ENCODE data around the gene NHLRC4.
"Not testable (repeated sequence)": the region's sequence is repeated elsewhere in the genome, so short reads cannot be mapped to it uniquely, and the experiment has no call there.

Gene NHLRC4

DNA sequence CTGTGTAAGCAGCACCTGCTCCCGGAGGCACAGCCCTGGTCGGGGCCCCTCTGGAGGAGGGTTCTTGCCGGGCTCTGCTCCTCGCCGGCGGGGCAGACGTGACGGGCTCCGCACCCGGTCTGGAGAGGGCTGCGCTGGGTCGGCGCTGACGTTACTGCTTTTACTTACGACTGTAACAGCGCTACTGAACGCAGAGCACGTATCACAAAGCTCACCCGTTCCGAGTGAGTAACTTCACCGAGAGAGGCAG lies 21.8 kb downstream of the NHLRC4 start:
- H3K4me3 Mint-ChIP-seq: peak overlapping the region; percentile 94
- H3K9me3 Mint-ChIP-seq: no peaks in the 10 kb centered on the region
- no peaks in the 10 kb centered on the region for H3K27me3 Mint-ChIP-seq (ENCODE audit: low read depth)
- H3K27ac Mint-ChIP-seq: peak overlapping the region; percentile 98
- peaks cover 20% of the 10 kb centered on the region for H3K4me1 Mint-ChIP-seq (ENCODE audit: low read depth)
- H3K36me3 Mint-ChIP-seq (ENCODE audit: low read depth): no peaks in the 10 kb centered on the region

- Mint-ChIP-seq H3K4me1 (ENCODE audit: low read depth) (peaks cover 21% of the 10 kb centered on the region), H3K4me3 (peak overlapping the region; percentile 98), H3K9me3 (no peaks in the 10 kb centered on the region), H3K27me3 (ENCODE audit: low read depth) (no peaks in the 10 kb centered on the region), H3K36me3 (ENCODE audit: low read depth) (no peaks in the 10 kb centered on the region), H3K27ac (peak overlapping the region; percentile 100)
Measured at GRCh38 chr16:588889-589657, 22.3 kb downstream of the NHLRC4 start.

DNA sequence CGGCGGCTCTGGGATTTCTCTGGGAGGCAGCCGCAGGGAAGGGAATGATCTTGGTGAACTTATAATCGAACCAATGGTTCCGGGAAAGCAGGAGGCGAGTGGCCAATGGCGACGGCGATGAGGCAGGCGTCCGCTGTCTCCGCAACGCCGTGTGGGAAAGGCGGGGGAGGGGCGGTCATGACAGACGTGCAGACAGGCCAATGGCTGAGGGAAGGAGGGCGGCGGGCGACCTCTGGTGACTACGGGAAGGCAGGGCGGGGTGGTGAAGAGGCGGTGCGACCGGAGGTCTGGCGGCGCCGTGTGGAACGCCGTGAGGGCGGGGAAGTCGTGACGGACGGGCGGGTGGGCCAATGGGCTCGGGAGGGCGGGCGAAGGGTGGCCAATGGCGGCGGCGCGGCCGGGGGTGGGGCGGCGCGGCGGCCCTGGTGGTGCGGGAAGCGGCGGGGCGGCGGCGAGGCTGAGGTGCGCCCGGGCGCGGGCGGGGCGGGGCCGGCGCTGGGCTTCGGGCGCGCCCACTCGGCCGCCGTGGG lies 22.9 kb downstream of the NHLRC4 start, which contains the start of gene RAB40C:
TSS of gene RAB40C (plus strand) at position 409 of the 530 bp plus-strand sequence. CDS start 226 bp downstream, outside the sequence.
- Mint-ChIP-seq H3K27me3 (ENCODE audit: low read depth) (no peaks in the 10 kb centered on the region), H3K4me1 (ENCODE audit: low read depth) (peaks cover 24% of the 10 kb centered on the region), H3K27ac (peak within 1 kb of the TSS; percentile 100), H3K36me3 (ENCODE audit: low read depth) (peaks cover 3% of the 10 kb centered on the region), H3K9me3 (no peaks in the 10 kb centered on the region), H3K4me3 (peak within 1 kb of the TSS; percentile 98)

DNA sequence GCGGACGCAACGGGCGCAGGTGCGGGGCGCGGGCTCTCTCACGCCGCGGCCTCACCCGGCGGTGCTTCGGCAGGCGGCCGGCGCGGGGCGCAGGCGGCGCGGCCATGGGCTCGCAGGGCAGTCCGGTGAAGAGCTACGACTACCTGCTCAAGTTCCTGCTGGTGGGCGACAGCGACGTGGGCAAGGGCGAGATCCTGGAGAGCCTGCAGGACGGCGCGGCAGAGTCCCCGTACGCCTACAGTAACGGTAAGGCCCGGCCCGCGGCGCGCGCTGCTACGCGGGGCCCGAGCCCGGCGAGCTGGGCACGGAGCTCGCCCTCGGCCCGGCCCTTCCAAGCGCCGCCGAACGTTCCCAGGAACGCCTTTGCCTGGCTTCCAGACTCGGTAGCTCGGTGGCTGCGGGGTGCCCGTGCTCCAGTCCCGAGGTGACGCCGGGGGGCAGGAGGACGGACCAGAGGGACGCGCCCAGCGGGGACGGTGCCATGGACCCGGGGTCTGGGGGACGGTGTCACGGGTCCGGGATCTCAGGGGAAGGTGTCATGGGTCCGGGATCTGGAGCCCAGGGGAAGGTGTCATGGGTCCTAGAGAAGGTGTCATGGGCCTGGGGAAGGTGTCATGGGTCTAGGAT lies 23.5 kb downstream of the NHLRC4 start:
- no peaks in the 10 kb centered on the region for H3K27me3 Mint-ChIP-seq (ENCODE audit: low read depth)

GRCh38 chr16:590815-591200 lies 24.0 kb downstream of the NHLRC4 start:
- peak overlapping the region; percentile 88 for H3K4me3 Mint-ChIP-seq

More for the DNA sequence above, 23.5 kb downstream of the NHLRC4 start:
- Mint-ChIP-seq H3K36me3 (ENCODE audit: low read depth) (peaks cover 3% of the 10 kb centered on the region), H3K9me3 (no peaks in the 10 kb centered on the region), H3K4me3 (peak overlapping the region; percentile 88), H3K4me1 (ENCODE audit: low read depth) (peaks cover 24% of the 10 kb centered on the region), H3K27ac (peak overlapping the region; percentile 83)

DNA sequence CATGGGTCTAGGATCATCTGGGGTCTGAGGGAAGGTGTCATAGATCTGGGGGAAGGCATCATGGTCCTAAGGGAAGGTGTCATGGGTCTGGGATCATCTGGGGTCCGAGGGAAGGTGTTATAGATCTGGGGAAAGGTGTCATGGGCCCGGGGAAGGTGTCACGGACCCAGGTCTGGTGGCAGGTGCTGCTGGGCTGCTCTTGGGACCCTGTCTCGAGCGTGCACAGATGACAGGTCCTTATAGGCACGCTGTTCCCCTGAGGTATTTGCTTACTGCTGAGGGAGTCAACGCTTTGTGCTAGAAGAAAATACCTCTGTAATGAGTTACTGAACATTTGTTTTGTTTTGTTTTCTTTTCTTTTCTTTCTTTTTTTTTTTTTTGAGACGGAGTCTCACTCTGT lies 24.4 kb downstream of the NHLRC4 start:
- H3K27ac Mint-ChIP-seq: peak overlapping the region; percentile 83
- H3K4me1 Mint-ChIP-seq (ENCODE audit: low read depth): peaks cover 25% of the 10 kb centered on the region
- H3K4me3 Mint-ChIP-seq: peak overlapping the region; percentile 88
- no peaks in the 10 kb centered on the region for H3K9me3 Mint-ChIP-seq
- no peaks in the 10 kb centered on the region for H3K27me3 Mint-ChIP-seq (ENCODE audit: low read depth)
- H3K36me3 Mint-ChIP-seq (ENCODE audit: low read depth): peaks cover 5% of the 10 kb centered on the region

More at GRCh38 chr16:590815-591200, 24.0 kb downstream of the NHLRC4 start:
- Mint-ChIP-seq H3K36me3 (ENCODE audit: low read depth) (peaks cover 3% of the 10 kb centered on the region), H3K27me3 (ENCODE audit: low read depth) (no peaks in the 10 kb centered on the region), H3K9me3 (no peaks in the 10 kb centered on the region), H3K27ac (peak overlapping the region; percentile 83), H3K4me1 (ENCODE audit: low read depth) (peaks cover 23% of the 10 kb centered on the region)

DNA sequence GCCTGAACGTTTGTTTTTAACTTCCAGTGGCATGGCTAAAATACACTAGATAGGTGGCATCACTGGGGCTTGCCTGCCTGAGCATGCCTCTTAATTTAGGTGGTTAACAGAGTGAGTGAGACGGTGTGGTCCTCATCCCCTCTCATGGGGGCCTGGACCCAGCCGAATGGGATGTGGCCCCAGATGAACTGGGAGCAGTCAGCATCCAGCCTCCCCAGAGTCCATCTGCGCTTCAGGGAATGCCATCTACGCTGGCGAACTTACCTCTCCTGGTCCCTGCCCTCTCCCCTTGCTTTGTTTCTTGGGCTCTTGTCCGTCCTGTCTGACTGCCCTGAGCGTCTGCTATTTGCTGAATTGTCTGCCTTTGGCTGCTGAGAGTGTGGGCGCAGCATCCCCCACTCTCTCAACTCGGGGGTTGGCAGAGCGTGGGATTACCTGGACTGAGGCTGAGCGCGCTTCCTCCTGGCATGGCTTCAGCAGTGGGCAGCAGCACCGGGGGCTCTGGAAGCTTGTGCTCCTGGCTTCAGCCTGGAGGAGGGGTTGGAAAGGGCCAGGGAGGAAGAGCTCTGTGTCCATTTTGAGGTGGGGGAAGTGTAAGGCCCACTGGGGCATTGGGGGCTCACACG lies 25.2 kb downstream of the NHLRC4 start:
- H3K27me3 Mint-ChIP-seq (ENCODE audit: low read depth): no peaks in the 10 kb centered on the region
- H3K9me3 Mint-ChIP-seq: no peaks in the 10 kb centered on the region
- peak overlapping the region; percentile 88 for H3K4me3 Mint-ChIP-seq
- peaks cover 25% of the 10 kb centered on the region for H3K4me1 Mint-ChIP-seq (ENCODE audit: low read depth)
- H3K27ac Mint-ChIP-seq: no peak overlapping the region
- H3K36me3 Mint-ChIP-seq (ENCODE audit: low read depth): peaks cover 11% of the 10 kb centered on the region

DNA sequence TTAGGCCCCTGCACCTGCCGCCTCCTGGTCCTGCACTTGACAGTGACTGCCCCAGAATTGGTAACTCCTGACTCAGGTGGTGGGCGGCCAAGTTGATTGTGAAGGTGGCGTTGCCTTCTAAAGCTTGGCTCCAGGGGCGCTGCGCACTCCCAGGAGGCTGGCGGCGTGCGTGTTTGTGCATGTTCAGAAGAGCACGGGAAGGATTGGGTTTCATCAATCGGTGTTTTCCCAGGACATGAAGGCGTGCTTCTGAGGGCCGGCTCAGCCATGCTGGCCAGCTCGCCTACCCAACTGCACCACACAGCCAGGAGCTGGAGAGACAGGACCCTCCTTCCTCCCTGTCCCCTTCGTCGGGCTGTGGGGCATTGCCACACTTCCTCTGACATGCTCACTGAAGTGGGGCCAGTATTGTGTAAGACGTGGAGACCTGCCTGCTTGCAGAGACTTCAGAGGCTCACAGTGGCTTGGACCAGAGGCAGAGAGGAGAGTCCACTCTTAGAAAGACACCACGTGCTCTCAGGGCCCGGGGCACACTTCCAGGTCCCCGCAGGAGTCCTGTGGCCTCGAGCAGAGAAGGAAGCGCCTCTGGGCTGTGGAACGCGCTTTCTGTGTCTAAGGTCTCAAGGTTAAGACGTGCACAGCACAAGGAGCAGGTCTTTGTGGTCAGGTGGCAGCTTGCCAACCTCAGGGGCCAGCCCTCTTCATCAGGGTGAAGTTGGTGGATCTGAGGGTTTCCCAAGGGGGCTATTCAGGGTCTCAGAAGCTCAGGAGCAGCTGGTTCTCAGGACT lies 25.9 kb downstream of the NHLRC4 start:
- Mint-ChIP-seq H3K4me3 (no peak overlapping the region), H3K36me3 (ENCODE audit: low read depth) (peaks cover 12% of the 10 kb centered on the region), H3K27ac (no peak overlapping the region), H3K9me3 (no peaks in the 10 kb centered on the region), H3K4me1 (ENCODE audit: low read depth) (peaks cover 21% of the 10 kb centered on the region), H3K27me3 (ENCODE audit: low read depth) (no peaks in the 10 kb centered on the region)

GRCh38 chr16:593406-593805 lies 26.6 kb downstream of the NHLRC4 start:
- H3K9me3 Mint-ChIP-seq: no peaks in the 10 kb centered on the region
- H3K27me3 Mint-ChIP-seq (ENCODE audit: low read depth): no peaks in the 10 kb centered on the region
- peaks cover 21% of the 10 kb centered on the region for H3K4me1 Mint-ChIP-seq (ENCODE audit: low read depth)
- no peak overlapping the region for H3K4me3 Mint-ChIP-seq
- H3K36me3 Mint-ChIP-seq (ENCODE audit: low read depth): peaks cover 12% of the 10 kb centered on the region
- no peak overlapping the region for H3K27ac Mint-ChIP-seq

- H3K36me3 Mint-ChIP-seq (ENCODE audit: low read depth): peaks cover 12% of the 10 kb centered on the region
- peak overlapping the region; percentile 24 for H3K27ac Mint-ChIP-seq
- no peak overlapping the region for H3K4me3 Mint-ChIP-seq
Measured at GRCh38 chr16:593807-594206, 27.0 kb downstream of the NHLRC4 start.

GRCh38 chr16:595094-595528 lies 28.3 kb downstream of the NHLRC4 start:
- H3K27me3 Mint-ChIP-seq (ENCODE audit: low read depth): no peaks in the 10 kb centered on the region
- H3K27ac Mint-ChIP-seq: no peak overlapping the region
- H3K36me3 Mint-ChIP-seq (ENCODE audit: low read depth): peaks cover 12% of the 10 kb centered on the region
- H3K4me1 Mint-ChIP-seq (ENCODE audit: low read depth): peaks cover 19% of the 10 kb centered on the region
- no peak overlapping the region for H3K4me3 Mint-ChIP-seq
- no peaks in the 10 kb centered on the region for H3K9me3 Mint-ChIP-seq

More at GRCh38 chr16:593807-594206, 27.0 kb downstream of the NHLRC4 start:
- H3K4me1 Mint-ChIP-seq (ENCODE audit: low read depth): peaks cover 19% of the 10 kb centered on the region
- H3K9me3 Mint-ChIP-seq: no peaks in the 10 kb centered on the region
- H3K27me3 Mint-ChIP-seq (ENCODE audit: low read depth): no peaks in the 10 kb centered on the region

DNA sequence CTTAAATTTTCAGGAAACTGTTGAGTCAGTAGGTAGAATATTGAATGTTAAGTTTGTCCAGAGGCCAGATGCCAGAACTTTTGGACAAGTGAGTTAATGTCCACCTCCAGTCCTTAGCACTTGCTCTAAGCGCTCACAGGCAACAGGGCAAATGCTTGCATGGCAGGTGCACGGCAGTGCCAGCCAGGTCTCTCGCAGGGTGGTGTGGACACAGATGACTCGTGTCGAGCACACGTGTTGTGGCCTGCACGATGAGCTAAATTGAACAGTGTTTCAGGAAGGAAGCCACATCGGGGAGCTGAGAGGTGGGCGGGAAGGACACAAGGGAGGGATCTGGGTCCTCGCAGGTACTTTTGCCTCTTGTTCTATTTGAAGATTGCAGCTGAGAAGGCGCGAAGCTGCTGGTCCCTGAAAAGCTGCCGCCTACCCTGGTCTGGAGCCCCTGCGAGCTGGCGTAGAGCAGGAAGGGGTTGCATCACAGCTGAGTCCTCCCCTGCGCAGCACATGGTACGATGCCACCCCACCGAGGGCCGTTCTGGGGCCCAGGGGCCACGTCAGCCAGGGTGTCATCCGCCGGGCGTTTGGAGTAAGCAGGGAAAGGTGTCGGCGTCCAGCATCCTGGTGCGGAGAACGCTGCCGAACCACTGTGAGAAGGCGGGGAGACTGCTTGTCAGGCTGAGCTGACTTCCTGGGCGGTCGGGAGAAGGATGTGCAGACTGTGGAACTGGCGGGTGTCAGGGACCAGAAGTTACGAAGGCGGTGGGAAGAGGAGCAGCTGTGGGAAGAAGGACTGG lies 29.3 kb downstream of the NHLRC4 start:
- H3K4me3 Mint-ChIP-seq: no peak overlapping the region
- H3K36me3 Mint-ChIP-seq (ENCODE audit: low read depth): peaks cover 12% of the 10 kb centered on the region
- peaks cover 13% of the 10 kb centered on the region for H3K4me1 Mint-ChIP-seq (ENCODE audit: low read depth)
- H3K9me3 Mint-ChIP-seq: no peaks in the 10 kb centered on the region
- H3K27ac Mint-ChIP-seq: no peak overlapping the region
- no peaks in the 10 kb centered on the region for H3K27me3 Mint-ChIP-seq (ENCODE audit: low read depth)

- Mint-ChIP-seq H3K4me1 (ENCODE audit: low read depth) (peaks cover 11% of the 10 kb centered on the region), H3K27ac (no peak overlapping the region), H3K4me3 (no peak overlapping the region), H3K36me3 (ENCODE audit: low read depth) (peaks cover 12% of the 10 kb centered on the region), H3K27me3 (ENCODE audit: low read depth) (no peaks in the 10 kb centered on the region), H3K9me3 (no peaks in the 10 kb centered on the region)
Measured at GRCh38 chr16:596736-597060, 29.9 kb downstream of the NHLRC4 start.

DNA sequence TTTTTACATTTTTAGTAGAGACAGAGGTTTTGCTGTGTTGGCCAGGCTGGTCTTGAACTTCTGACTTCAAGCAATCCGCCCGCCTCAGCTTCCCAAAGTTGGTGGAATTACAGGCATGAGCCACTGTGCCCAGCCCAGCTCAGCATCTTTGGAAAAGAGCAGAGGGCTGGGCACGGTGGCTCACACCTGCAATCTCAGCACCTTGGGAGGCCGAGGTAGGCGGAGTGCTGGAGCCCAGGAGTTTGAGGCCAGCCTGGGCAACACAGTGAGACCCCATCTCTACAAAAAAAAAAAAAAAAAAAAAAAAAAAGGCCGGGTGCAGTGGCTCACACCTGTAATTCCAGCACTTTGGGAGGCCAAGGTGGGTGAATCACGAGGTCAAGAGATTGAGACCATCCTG lies 30.9 kb downstream of the NHLRC4 start:
- H3K27me3 Mint-ChIP-seq (ENCODE audit: low read depth); H3K27ac Mint-ChIP-seq; H3K9me3 Mint-ChIP-seq; H3K4me3 Mint-ChIP-seq; H3K4me1 Mint-ChIP-seq (ENCODE audit: low read depth): not testable (repeated sequence)
- peaks cover 12% of the 10 kb centered on the region for H3K36me3 Mint-ChIP-seq (ENCODE audit: low read depth)

Data from T-helper 1 cell treated with Interleukin-12 subunit alpha and Interleukin-12 subunit beta and Interleukin-4 antibody, amounts not matched to agents 30 μg/mL and 1 μg/mL, for 36 hours (primary cell).